GM18517 (cell line): Measurements from ENCODE around the gene PKNOX2.

Experiments
- ATAC-seq: cut with Tn5 transposase; IDR thresholded peaks from one replicate; pipeline ENCODE4 v1.9.1; 2021; ENCODE audit warnings: mild to moderate bottlenecking, moderate library complexity; ENCODE audit not compliant: unreplicated experiment

The PKNOX2 gene

GRCh38 chr11:125154378-125155099 is 10.0 kb upstream of the PKNOX2 start:
- ATAC-seq: no peak

DNA sequence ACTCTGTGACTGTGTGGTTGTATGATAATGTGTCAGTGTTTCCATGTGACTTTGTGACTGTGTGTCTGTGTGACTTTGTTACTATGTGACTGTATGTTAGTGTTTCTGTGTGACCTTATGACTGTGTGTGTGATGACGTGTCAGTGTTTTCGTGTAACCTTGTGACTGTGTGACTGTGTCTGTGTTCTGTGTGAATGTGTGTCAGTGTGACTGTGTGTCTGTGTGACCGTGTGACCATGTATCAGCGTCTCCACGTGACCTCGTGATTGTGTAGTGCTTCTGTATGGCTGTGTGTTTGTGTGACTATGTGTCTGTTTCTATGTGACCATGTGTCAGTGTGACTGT is 9.5 kb upstream of the PKNOX2 start:
- no peak for ATAC-seq

- no peak for ATAC-seq
These were observed 8.8 kb upstream of the PKNOX2 start for GRCh38 chr11:125155767-125156166.

GRCh38 chr11:125156346-125157117 is 8.0 kb upstream of the PKNOX2 start:
- no peak for ATAC-seq

GRCh38 chr11:125157118-125157733 is 7.3 kb upstream of the PKNOX2 start:
- ATAC-seq: no peak

DNA sequence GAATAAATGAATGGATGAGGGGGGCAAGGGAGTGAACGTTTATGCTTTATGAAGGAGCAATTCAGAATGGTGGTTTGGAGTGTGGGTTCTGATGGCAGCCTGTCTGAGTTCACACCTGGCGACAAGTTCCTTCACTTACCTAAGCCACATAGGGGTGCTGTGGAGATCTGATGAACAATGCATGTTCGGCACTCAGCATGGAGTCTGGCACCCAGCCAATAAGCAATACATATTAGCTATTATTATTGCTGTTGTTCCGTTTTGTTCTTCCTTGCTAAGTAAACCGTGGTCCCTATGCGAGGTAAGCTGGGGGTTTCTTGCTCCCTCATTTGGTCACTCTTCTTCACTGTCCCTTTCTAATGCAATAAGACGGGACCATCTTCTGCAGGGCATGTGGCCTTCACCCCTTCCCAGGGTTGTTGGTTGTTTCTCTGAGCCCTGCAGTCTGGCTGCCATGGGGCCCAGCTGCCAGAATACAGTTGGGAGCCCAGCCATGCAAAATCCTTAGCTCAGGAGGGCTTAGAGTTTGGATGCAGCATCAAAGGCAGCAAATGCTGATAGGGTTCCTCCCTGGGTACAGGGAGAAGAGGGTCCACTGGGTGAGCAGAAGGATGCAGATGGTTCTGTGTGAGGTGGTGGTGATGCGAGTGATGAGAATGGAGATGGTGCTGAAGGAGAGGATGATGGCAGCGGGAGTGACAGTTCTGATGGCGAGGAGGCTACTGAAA is 6.4 kb upstream of the PKNOX2 start:
- no peak for ATAC-seq

GRCh38 chr11:125162743-125163142 is 1.8 kb upstream of the PKNOX2 start:
- ATAC-seq: no peak

DNA sequence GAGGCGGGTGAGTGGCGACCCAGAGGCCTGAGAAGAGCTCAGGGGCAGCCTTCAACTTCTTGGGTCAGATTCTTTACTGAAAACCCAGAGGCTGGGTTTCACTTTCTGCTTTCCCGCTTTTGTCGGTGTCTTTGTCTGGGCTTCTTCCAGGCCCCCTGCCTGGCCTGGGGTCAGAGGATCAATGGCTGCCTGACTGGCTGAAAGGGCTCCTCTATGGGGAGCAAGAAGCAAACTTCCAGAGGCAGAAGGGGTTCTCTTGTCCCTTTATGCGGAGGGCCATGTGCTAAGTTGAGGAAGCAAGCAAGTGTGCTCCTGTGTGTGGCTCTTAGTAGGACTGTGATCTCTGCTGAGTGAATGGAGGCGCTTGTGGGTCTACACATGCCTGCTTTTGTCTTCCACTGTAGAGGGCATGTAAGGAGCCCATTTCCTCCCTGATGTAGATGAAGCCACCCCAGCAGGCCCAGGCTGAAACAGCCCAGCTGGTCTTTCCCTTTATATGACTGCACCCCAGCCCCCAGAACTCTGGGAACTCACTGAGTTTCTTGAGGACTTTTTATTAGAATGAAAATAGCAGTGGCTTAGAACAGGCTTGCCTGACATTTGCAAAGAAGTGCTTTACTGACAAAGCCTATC is 1.0 kb upstream of the PKNOX2 start:
- ATAC-seq: no peak

DNA sequence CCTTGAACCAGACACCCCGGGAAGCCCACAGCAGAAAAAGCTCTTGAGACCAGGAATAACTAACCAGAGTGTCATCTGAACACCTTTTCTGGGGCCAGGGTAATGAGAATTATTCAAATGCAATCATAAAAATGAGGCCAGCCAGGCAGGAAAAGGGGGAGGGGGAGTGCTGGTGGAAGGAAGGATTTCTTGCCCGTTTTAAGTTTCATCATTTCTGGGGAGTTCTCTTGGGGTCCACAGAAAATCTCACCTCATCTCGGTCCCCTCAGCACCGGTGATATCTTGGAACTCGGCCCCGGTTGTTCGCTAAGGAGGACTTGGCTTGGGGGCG is 495 bp upstream of the PKNOX2 start:
- no peak for ATAC-seq

DNA sequence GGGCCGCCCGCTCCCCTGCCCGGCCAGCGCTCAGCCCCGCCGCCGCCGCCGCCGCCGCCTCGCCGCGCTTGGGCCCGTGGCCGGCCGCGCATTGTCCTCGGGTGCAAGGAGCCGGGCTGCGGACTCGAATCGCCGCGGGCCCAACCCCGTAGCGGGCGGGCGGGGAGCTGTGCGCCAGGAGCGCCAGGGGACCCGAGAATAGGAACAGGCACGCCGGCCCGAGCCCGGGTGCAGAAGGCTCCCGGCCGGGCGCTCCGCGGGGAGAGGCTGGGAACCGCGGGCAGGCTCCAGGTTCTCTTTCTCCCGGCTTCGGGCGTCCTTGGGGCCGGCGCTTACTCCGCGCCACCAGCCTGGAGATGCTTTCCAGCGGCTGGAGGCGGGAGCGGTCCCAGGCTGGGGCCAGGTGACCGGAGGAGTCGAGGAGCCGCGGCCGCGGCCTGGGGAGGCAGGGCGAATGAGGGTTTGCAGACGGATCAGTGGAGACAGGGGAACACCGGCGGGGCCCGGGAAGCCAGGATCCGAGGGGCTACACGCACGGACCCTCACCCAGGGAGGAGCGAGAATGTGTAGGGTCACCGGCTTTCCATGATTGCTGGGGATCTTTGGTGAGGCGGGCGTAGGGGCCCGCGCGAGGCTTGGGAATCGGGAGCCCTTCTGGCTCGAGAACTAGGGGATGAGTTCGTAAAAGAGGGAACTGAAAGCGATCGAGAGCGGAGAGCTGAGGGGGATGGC is 726 bp downstream of the PKNOX2 start:
- ATAC-seq: no peak

DNA sequence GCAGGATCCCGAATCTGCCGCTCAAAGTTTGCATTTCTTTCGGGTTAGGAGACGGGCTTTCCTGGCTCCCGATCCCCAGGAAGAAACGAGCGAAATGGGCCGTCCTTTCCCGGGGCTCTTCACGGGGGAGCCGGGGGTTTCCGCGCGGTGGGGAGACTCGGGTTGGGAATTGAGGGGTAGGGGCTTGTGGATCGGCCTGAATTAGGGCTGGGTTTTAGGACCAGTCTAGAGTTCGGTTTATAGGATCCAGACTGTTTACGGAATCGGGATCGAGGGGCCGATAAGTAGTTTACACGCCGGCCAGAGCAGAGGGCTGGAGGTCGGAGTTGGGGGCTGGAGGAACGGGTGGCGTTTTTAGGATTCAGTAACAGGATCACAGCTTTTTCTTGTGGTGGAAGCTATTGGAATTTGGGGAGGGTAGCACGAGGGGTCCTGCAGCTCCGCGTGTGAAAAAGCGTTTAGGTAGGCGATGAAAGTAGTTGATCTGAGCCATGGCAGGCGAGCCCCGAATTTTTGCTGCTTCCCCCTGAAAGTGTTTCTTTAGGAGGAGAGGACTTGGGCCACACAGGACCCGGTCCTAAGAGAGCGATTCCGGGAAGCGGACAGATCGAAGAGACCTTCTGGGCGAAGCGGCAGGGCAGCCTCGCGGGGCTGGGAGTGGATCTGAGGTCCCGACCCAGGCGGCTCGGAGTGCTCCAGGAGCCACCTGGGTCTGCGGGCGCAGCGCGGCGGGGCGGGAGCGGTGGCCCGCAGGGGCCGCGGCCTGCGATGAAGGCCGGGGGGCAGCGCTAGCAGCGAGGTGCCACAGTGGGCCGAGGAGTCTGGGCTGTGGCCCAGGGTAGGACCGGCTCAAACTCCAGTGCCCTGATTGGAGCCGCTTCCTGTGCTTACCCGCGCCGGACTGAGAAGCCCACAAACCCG is 1.6 kb downstream of the PKNOX2 start:
- no peak for ATAC-seq

DNA sequence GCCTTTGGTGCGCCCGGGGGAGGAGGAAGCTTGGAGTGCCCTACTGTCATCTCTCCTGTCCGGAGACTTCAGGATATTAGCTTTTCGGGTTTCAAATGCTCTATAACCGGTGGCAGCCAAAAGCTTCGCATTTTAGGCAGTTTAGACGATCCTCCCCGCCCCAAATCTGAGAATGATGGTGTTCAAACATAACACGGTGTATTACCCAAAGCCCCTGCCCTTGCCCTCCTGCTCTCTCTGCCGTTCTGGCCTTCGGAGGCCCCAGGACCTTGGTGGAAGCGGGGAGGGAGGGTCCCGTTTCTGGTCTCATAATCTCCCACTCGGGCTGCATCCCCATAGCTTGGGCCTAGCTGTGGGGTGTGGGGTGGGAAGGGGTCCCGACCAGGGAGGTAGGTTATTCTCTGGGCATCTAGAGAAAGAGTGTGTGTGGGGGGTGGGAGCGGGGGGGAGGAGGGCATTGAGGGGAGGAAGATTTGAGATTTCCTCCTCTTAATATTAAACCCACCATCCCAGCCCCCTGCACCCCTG is 2.3 kb downstream of the PKNOX2 start:
- no peak for ATAC-seq

DNA sequence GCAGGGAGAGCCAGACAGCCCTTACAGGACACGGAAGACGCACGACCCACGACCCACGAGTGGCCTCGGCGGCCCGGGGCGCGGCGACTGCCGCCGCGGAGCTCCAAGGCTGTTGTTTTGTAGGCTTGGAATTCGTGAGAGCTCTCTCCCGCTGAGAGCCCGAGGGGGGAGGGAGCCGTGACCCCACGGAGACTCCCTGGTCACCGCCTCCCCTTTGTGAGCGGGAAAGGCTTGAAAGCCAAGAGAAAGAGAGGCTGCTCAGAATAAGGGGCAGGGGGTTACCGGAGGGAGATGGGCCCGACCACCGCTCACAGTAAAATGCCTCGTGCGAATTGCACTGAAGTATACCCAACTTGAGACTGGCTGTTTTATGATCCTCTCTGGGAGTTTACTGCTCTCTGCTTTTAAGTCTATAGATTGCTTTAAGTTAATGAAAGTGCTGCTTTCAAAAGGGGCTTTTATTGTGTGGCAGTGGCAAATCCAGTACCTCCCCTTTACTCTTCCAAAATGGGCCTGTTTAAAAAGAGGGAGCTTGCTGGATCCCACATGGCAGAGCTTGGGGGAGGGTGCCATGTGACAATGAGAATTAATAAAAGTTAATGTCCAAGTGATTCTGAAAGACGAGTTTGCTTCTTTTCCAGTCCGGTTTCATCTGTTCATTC is 2.9 kb downstream of the PKNOX2 start:
- no peak for ATAC-seq

GRCh38 chr11:125167954-125168835 is 3.6 kb downstream of the PKNOX2 start:
- no peak for ATAC-seq

DNA sequence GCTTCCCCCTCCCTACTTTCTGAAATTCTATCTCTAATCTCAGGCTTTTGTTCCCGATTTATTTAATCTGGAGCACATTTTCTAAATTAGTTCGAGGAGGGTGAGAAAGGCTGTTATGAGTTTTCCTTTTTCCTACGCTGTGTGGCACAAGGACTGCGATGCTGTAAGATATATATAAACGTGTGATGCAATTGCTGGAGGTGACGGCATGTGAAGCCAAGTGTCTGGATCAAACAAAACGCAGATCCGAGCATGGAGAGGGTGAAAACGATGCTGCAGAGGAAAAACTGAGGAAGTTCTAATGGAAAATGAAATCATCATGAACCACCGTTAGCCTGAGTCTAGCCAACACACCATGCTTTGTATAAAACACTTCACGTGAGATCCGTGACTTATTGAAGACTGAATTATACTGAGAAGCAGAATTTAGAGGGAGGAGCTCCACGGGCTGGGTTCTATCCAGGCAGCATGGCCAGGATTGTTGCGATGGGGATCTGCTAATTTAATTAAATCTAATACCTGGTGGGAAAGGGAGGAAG is 4.4 kb downstream of the PKNOX2 start:
- ATAC-seq: no peak

DNA sequence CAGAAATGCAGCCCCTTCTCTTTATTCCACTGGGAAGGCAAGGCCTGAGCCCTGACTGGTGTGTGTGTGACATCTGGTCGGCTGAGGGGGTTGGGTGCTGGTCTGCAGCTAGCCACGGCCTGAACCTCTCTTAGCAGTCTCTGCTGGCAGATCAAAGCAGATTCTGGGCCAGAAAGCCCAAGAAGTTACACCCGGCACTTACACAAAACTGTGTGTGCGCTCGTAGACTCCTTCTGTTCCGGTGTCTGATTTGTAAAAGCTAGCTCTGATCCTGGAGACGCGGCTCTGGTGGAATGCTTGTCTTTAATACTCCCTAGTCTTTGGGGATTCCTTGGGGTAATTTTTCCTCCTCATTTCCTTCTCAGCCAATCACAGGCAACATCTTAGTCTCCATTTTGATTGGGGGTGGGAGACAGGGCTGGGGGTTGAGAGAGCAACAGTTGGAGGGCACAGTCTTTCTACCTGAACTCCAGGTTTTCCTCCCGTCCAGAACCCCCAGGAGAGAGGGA is 5.5 kb downstream of the PKNOX2 start:
- no peak for ATAC-seq

DNA sequence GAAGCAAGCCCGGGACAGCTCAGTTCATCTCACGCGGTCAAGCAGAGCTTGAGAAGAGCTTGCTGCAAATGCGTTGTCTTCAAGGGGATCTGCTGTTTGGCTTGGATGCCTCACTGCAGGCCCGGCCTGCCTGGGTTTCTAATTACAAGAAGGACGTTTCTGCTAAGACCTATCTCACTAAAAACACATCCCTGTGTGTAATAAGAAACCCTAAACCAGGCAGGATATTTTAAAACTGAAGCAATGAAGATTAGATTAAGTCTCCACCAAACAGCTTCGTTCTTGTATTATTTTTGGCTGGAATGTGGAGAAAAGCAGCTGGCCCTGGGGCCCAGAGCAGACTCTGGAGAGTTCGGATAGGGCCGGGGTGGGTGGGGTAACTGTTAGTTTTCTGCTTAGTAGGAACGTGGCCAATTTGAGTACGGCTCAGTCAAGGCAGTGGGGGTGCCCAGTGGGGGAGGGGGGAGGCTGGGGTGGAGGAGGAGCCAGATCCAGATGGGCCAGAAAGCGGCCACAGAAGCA is 6.0 kb downstream of the PKNOX2 start:
- ATAC-seq: no peak
